Panc1 (cell line): Measurements from ENCODE around the gene QRICH1. TPM values are rescaled to one million over a fixed set of nuclear protein-coding genes. Genes with fewer than 3 reads are reported as not detected.

ENCODE experiments used
- ATAC-seq: fragments of 200-7000 bp; cut with Tn5 transposase; 2 replicates; pipeline ENCODE4 v1.9.1; 2020; ENCODE audit warnings: mild to moderate bottlenecking, moderate library complexity
- BruUV-seq: library from RNA; stranded (reverse); fragments of 400-500 nt; replicated peaks from 2 replicates; lab custom pipeline; 2021; lab: Mats Ljungman, UMichigan
- CTCF ChIA-PET: fragments of 300-600 bp; sonication (Branson Sonifier 250); formaldehyde crosslinking; loops from one replicate; lab custom pipeline; 2022; ENCODE audit warnings: antibody characterized with exemption; lab: Charles Lee
- POLR2A ChIA-PET: fragments of 300-600 bp; sonication (Branson Sonifier 250); formaldehyde crosslinking; loops from one replicate; lab custom pipeline; 2022; ENCODE audit warnings: antibody characterized with exemption; lab: Charles Lee
- DNase-seq: peaks from one replicate; pipeline ENCODE4 v3.0.0-alpha.2; 2010; ENCODE audit warnings: low read depth, low spot score
- H3K27ac ChIP-seq: 2 replicates; pipeline ENCODE4 v1.5.1; 2011; ENCODE audit warnings: mild to moderate bottlenecking, low read length, inconsistent platforms
- H3K27me3 ChIP-seq: fragments of 200-500 bp; sonication (Bioruptor generic); 2 replicates; pipeline ENCODE4 v1.6.0; 2014; ENCODE audit warnings: low read length, inconsistent platforms; ENCODE audit not compliant: control insufficient read depth, insufficient read depth
- H3K36me3 ChIP-seq: fragments of 200-500 bp; sonication (Bioruptor generic); 2 replicates; pipeline ENCODE4 v1.5.1; 2014; ENCODE audit warnings: inconsistent platforms, mild to moderate bottlenecking, low read length, moderate library complexity; ENCODE audit not compliant: control insufficient read depth, insufficient read depth
- H3K4me1 ChIP-seq: 2 replicates; pipeline ENCODE4 v1.5.1; 2011; ENCODE audit warnings: inconsistent platforms, mild to moderate bottlenecking, low read length, moderate library complexity; ENCODE audit not compliant: control insufficient read depth, insufficient read depth
- H3K4me3 ChIP-seq, 2 experiments: 2 replicates each; pipeline ENCODE4 v1.5.1; 2011 to 2012; ENCODE audit warnings: low read depth in 2 of 2, low read length in 2 of 2, mild to moderate bottlenecking in 2 of 2, inconsistent platforms in 1 of 2, moderate library complexity in 1 of 2
- H3K9me3 ChIP-seq: fragments of 200-500 bp; sonication (Bioruptor generic); 2 replicates; pipeline ENCODE4 v1.5.1; 2014; ENCODE audit warnings: low read depth, mild to moderate bottlenecking, inconsistent platforms, low read length, moderate library complexity; ENCODE audit not compliant: control insufficient read depth, insufficient read depth
- CTCF ChIP-seq: fragments of 450-650 bp; IDR thresholded peaks from 2 replicates; pipeline ENCODE4 v1.5.1; 2017; ENCODE audit warnings: mild to moderate bottlenecking
- POLR2AphosphoS5 ChIP-seq: IDR thresholded peaks from 2 replicates; pipeline ENCODE4 v1.6.1; 2012; ENCODE audit warnings: mild to moderate bottlenecking, low read depth, low read length, moderate library complexity
- REST ChIP-seq, 2 experiments: IDR thresholded peaks; 2 replicates each; pipeline ENCODE4 v1.6.1; 2011 to 2012; ENCODE audit warnings: low read depth in 2 of 2, control low read depth in 1 of 2, low read length in 1 of 2, mild to moderate bottlenecking in 1 of 2, moderate library complexity in 1 of 2; ENCODE audit not compliant: insufficient read depth in 1 of 2
- SIN3A ChIP-seq: IDR thresholded peaks from 2 replicates; pipeline ENCODE4 v1.6.1; 2012; ENCODE audit warnings: low read depth, mild to moderate bottlenecking, low read length, moderate library complexity, borderline replicate concordance; ENCODE audit not compliant: insufficient read depth
- TCF7L2 ChIP-seq: IDR thresholded peaks from 2 replicates; pipeline ENCODE4 v1.6.1; 2011; ENCODE audit warnings: mild to moderate bottlenecking, low read depth, low read length, inconsistent platforms
- in situ Hi-C: cut with HindIII; loops from 2 replicates; pipeline ENCODE4 v1.10.0; 2016; ENCODE audit warnings: low sequenced_read_pairs, low pct_unique_long_range_greater_than_20kb
- intact Hi-C: fragments of 100-400 bp; cut with micrococcal nuclease; formaldehyde crosslinking; loops from one replicate; pipeline ENCODE4 v1.10.0; 2022; ENCODE audit not compliant: unreplicated experiment
- total RNA-seq: library from RNA; stranded (reverse); gene quantifications from one replicate; pipeline ENCODE4 v1.2.1, GENCODE V29; 2021; ENCODE audit not compliant: unreplicated experiment

QRICH1 gene
- total RNA-seq, 1 experiment from 2014 or later, result 79.9 TPM

DNA sequence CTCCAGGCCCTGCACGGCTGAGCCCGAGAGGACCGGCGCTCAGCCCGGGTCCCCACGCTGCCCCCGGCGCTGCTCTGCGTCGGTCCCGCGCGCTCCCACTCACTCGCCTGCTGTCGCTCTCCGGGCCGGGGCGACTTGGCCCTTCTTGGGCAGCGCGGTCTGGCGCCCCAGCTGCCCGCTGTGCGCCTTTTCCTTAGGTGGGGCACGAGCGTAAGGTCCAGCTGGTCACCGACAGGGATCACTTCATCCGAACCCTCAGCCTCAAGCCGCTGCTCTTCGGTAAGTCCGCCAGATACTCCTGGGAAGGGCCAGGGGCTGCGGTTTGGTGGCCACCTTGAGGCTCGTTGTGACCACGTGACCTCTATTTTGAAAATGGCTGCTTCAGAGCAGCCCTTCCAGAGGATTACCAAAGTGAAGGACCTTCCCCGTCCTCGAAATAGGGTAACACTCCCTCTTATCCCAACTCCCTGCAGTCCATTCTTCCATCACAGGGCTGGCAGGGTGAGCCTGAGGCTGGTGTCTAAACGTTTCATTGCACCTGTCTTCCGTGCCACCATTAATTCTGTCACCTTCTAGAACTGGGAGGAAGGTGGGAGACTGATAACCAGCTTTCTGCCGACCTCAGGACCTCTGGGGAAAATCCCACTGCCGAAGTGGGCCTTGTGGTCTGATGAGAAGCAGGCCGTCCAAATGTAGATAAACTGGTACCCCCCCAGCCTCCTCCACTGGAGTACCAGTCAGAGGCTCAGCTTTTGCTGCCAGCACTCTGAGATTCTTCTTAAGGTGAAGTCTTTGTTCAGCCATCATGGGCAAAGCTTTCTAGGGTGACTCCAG lies 103.0 kb downstream of the QRICH1 start:
- intact Hi-C loops (no loop called here), in situ Hi-C loops (no loop called here)
- peak overlapping the region; percentile 84 for H3K27ac ChIP-seq
- H3K4me3 ChIP-seq, result peak overlapping the region; percentile 50 to 66
- TF ChIP-seq REST (IDR thresholded peaks at IDR 0.05; ENCODE audit: insufficient read depth in 1 of 2, low read depth in 2 of 2, low read length in 1 of 2), result no peak
- no peak for TF ChIP-seq CTCF
- TF ChIP-seq SIN3A, result no peak
- no peak for TF ChIP-seq TCF7L2
- TF ChIP-seq POLR2AphosphoS5, result no peak
- CTCF ChIA-PET, result no interaction called here
- H3K9me3 ChIP-seq, result no peaks in the 10 kb centered on the region
- no peaks in the 10 kb centered on the region for H3K36me3 ChIP-seq
- ATAC-seq (peak; percentile 32), DNase-seq (no peak)
- H3K27me3 ChIP-seq, result no peaks in the 10 kb centered on the region
- BruUV-seq, result no TSS peak
- H3K4me1 ChIP-seq, result peaks cover 19% of the 10 kb centered on the region
- POLR2A ChIA-PET, result interaction anchor here (0.6 kb wide), 1 partner anchor 31 kb away, joined by 6 read pairs; no protein-coding TSS in a partner anchor

DNA sequence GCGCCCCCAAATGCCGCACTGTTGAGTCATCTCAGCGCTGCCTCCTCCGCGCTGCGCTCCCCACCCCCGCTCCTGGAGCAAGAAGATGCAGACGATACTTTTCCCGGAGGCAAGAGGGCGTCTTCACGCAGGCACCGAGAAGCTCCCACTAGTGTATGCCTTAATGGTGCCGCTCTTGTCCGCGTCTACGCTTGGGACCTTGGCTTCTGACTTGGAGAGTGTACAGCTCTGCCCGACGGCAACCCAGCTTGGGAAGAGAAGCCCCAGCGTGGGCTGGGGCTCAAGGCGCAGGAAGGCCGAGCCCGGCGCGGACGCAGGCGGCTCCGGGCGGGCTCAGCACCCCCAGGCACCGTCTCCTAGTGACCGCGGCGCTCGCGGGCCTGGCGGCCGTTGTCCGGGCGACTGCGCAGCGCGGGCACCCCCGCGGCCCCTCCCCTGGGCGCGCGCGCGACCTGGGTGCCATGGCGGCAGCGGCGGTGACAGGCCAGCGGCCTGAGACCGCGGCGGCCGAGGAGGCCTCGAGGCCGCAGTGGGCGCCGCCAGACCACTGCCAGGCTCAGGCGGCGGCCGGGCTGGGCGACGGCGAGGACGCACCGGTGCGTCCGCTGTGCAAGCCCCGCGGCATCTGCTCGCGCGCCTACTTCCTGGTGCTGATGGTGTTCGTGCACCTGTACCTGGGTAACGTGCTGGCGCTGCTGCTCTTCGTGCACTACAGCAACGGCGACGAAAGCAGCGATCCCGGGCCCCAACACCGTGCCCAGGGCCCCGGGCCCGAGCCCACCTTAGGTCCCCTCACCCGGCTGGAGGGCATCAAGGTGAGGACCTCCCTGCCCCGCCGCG lies 103.9 kb downstream of the QRICH1 start, which contains the start of gene P4HTM:
Gene P4HTM (plus strand): TSS at position 446 of the 840 bp plus-strand sequence. CDS start 16 bp downstream, at position 462.
- H3K4me3 ChIP-seq, result peak within 1 kb of the TSS; percentile 50 to 68
- no peaks in the 10 kb centered on the region for H3K27me3 ChIP-seq
- no TSS peak for BruUV-seq
- TF ChIP-seq TCF7L2 (no peak; the same call in 1 of the 2 replicates), SIN3A (no peak), POLR2AphosphoS5 (peak; percentile 36; the same call in 1 of the 2 replicates), REST (IDR thresholded peaks at IDR 0.05; ENCODE audit: insufficient read depth in 1 of 2, low read depth in 2 of 2, low read length in 1 of 2) (no peak)
- peak within 1 kb of the TSS; percentile 84 for H3K27ac ChIP-seq
- ATAC-seq (peak; percentile 83), DNase-seq (peak; percentile 41)
- ChIA-PET POLR2A (interaction anchor here (0.9 to 1.5 kb wide), 3 partner anchors 17 to 30 kb away, joined by 3 to 6 read pairs (median 3); partner anchors contain the start of gene WDR6), CTCF (interaction anchor here (0.6 kb wide), 1 partner anchor 83 kb away, joined by 3 read pairs; no protein-coding TSS in a partner anchor)
- intact Hi-C loops (no loop called here), in situ Hi-C loops (no loop called here)
- no peaks in the 10 kb centered on the region for H3K36me3 ChIP-seq
- H3K9me3 ChIP-seq, result no peaks in the 10 kb centered on the region
- H3K4me1 ChIP-seq, result peaks cover 19% of the 10 kb centered on the region
